WTC11 (cell line): ENCODE results near the gene XPO6. TPM values are rescaled to one million over a fixed set of nuclear protein-coding genes. Genes with fewer than 3 reads are reported as not detected.

Experiments
- ATAC-seq: fragments of 200-7000 bp; cut with Tn5 transposase; 2 replicates; pipeline ENCODE4 v1.10.0; 2021; ENCODE audit warnings: mild to moderate bottlenecking, moderate library complexity
- CTCF ChIA-PET: fragments of 300-600 bp; sonication (Branson Sonifier 250); formaldehyde crosslinking; loops from one replicate; lab custom pipeline; 2021; ENCODE audit warnings: antibody characterized with exemption; lab: Charles Lee
- POLR2A ChIA-PET: fragments of 350-600 bp; sonication (Branson Sonifier 250); formaldehyde crosslinking; loops from one replicate; lab custom pipeline; 2021; ENCODE audit warnings: antibody characterized with exemption; lab: Charles Lee
- DNase-seq: peaks from one replicate; pipeline ENCODE4 v3.0.0; 2021; ENCODE audit warnings: low spot score
- H3K27ac Mint-ChIP-seq: 2 replicates; pipeline ENCODE4 v1.8.0; 2021; ENCODE audit warnings: mixed read lengths
- H3K27me3 Mint-ChIP-seq: 2 replicates; pipeline ENCODE4 v1.8.0; 2021; ENCODE audit warnings: low read depth, mild to moderate bottlenecking, moderate library complexity, mixed read lengths
- H3K36me3 Mint-ChIP-seq: 2 replicates; pipeline ENCODE4 v1.8.0; 2021; ENCODE audit warnings: mixed read lengths
- H3K4me1 Mint-ChIP-seq: 2 replicates; pipeline ENCODE4 v1.8.0; 2022; ENCODE audit warnings: mixed read lengths
- H3K4me3 Mint-ChIP-seq: 2 replicates; pipeline ENCODE4 v1.8.0; 2021; ENCODE audit warnings: mild to moderate bottlenecking, moderate library complexity, mixed read lengths
- H3K9me3 Mint-ChIP-seq: 2 replicates; pipeline ENCODE4 v1.8.0; 2021; ENCODE audit warnings: mixed read lengths
- ATF3 ChIP-seq: sonication (generic); formaldehyde crosslinking; conservative IDR thresholded peaks from 2 replicates; pipeline ENCODE4 v1.8.1; 2022; ENCODE audit warnings: mild to moderate bottlenecking, missing genetic modification reagents
- CREB1 ChIP-seq: sonication (generic); formaldehyde crosslinking; IDR thresholded peaks from 2 replicates; pipeline ENCODE4 v1.8.0; 2023; ENCODE audit warnings: mild to moderate bottlenecking, missing genetic modification reagents
- CTCF ChIP-seq: fragments of 200-600 bp; IDR thresholded peaks from 2 replicates; pipeline ENCODE4 v1.8.0; 2022; ENCODE audit warnings: antibody characterized with exemption
- EMX1 ChIP-seq: fragments of 250-450 bp; sonication (Bioruptor Pico); IDR thresholded peaks from 2 replicates; pipeline ENCODE4 v1.8.0; 2021; ENCODE audit warnings: mild to moderate bottlenecking
- ESRRA ChIP-seq: sonication (generic); formaldehyde crosslinking; IDR thresholded peaks from 2 replicates; pipeline ENCODE4 v1.8.1; 2022; ENCODE audit warnings: mild to moderate bottlenecking, missing genetic modification reagents, borderline replicate concordance
- FOXK1 ChIP-seq: sonication (generic); formaldehyde crosslinking; IDR thresholded peaks from 2 replicates; pipeline ENCODE4 v1.8.0; 2022; ENCODE audit warnings: mild to moderate bottlenecking, moderate library complexity, missing genetic modification reagents
- GABPB1 ChIP-seq: sonication (generic); formaldehyde crosslinking; IDR thresholded peaks from 2 replicates; pipeline ENCODE4 v1.8.1; 2023; ENCODE audit warnings: mild to moderate bottlenecking, missing genetic modification reagents
- IRF2 ChIP-seq: sonication (generic); formaldehyde crosslinking; IDR thresholded peaks from 2 replicates; pipeline ENCODE4 v1.8.0; 2022; ENCODE audit warnings: low read depth, missing genetic modification reagents, borderline replicate concordance
- JUN ChIP-seq: sonication (generic); formaldehyde crosslinking; IDR thresholded peaks from 2 replicates; pipeline ENCODE4 v1.8.0; 2023; ENCODE audit warnings: mild to moderate bottlenecking, missing genetic modification reagents
- MXD4 ChIP-seq: fragments of 250-450 bp; sonication (Bioruptor Pico); IDR thresholded peaks from 2 replicates; pipeline ENCODE4 v1.8.0; 2021; ENCODE audit warnings: mild to moderate bottlenecking, moderate library complexity, borderline replicate concordance
- NFE2L1 ChIP-seq: sonication (generic); formaldehyde crosslinking; IDR thresholded peaks from 2 replicates; pipeline ENCODE4 v1.8.1; 2023; ENCODE audit warnings: missing genetic modification reagents
- NR1H2 ChIP-seq: sonication (generic); formaldehyde crosslinking; IDR thresholded peaks from 2 replicates; pipeline ENCODE4 v1.9.0; 2021; ENCODE audit warnings: mild to moderate bottlenecking, moderate library complexity, missing genetic modification reagents
- NR2C2 ChIP-seq: sonication (generic); formaldehyde crosslinking; IDR thresholded peaks from 2 replicates; pipeline ENCODE4 v1.8.0; 2022; ENCODE audit warnings: mild to moderate bottlenecking, missing genetic modification reagents
- PRRX2 ChIP-seq: fragments of 250-450 bp; sonication (Bioruptor Pico); IDR thresholded peaks from 2 replicates; pipeline ENCODE4 v1.8.0; 2021; ENCODE audit warnings: mild to moderate bottlenecking
- RELA ChIP-seq: sonication (generic); formaldehyde crosslinking; IDR thresholded peaks from 2 replicates; pipeline ENCODE4 v1.8.1; 2022; ENCODE audit warnings: missing genetic modification reagents, mild to moderate bottlenecking, borderline replicate concordance
- SP1 ChIP-seq: sonication (generic); formaldehyde crosslinking; conservative IDR thresholded peaks from 2 replicates; pipeline ENCODE4 v1.8.1; 2022; ENCODE audit warnings: missing genetic modification reagents
- STAT6 ChIP-seq: sonication (generic); formaldehyde crosslinking; conservative IDR thresholded peaks from 2 replicates; pipeline ENCODE4 v1.8.1; 2023; ENCODE audit warnings: mild to moderate bottlenecking, low read depth, missing genetic modification reagents, moderate library complexity
- TEAD1 ChIP-seq: sonication (generic); formaldehyde crosslinking; IDR thresholded peaks from 2 replicates; pipeline ENCODE4 v1.8.0; 2022; ENCODE audit warnings: mild to moderate bottlenecking, missing genetic modification reagents
- USF1 ChIP-seq: sonication (generic); formaldehyde crosslinking; IDR thresholded peaks from 2 replicates; pipeline ENCODE4 v1.8.0; 2022; ENCODE audit warnings: mild to moderate bottlenecking, missing genetic modification reagents
- ZNF232 ChIP-seq: sonication (generic); formaldehyde crosslinking; IDR thresholded peaks from 2 replicates; pipeline ENCODE4 v1.8.0; 2022; ENCODE audit warnings: mild to moderate bottlenecking, missing genetic modification reagents
- ZNF263 ChIP-seq: sonication (generic); formaldehyde crosslinking; IDR thresholded peaks from 2 replicates; pipeline ENCODE4 v1.8.1; 2022; ENCODE audit warnings: low read depth, mild to moderate bottlenecking, moderate library complexity, missing genetic modification reagents
- ZNF317 ChIP-seq: sonication (generic); formaldehyde crosslinking; IDR thresholded peaks from 2 replicates; pipeline ENCODE4 v1.8.1; 2023; ENCODE audit warnings: low read depth, mild to moderate bottlenecking, moderate library complexity, missing genetic modification reagents, borderline replicate concordance
- ZNF396 ChIP-seq: fragments of 250-450 bp; sonication (Bioruptor Pico); IDR thresholded peaks from 2 replicates; pipeline ENCODE4 v1.8.0; 2021; ENCODE audit warnings: mild to moderate bottlenecking, moderate library complexity, borderline replicate concordance
- total RNA-seq: library from RNA; stranded (reverse); gene quantifications from 3 replicates; pipeline ENCODE4 v1.2.3, GENCODE V29; 2021
- TF ChIP-seq, protein P1 (sequence below): fragments of 250-450 bp; sonication (Bioruptor Pico); IDR thresholded peaks from 2 replicates; pipeline ENCODE4 v1.9.0; 2021; ENCODE audit warnings: mild to moderate bottlenecking

Gene XPO6
- total RNA-seq, 1 experiment from 2014 or later: 160 TPM

GRCh38 chr16:28175715-28176114 lies 36.0 kb downstream of the XPO6 start (continued):
- TF ChIP-seq USF1 (CRISPR knock-in tag): no peak
- TF ChIP-seq RELA (CRISPR knock-in tag): no peak
- no peak for TF ChIP-seq ATF3

DNA sequence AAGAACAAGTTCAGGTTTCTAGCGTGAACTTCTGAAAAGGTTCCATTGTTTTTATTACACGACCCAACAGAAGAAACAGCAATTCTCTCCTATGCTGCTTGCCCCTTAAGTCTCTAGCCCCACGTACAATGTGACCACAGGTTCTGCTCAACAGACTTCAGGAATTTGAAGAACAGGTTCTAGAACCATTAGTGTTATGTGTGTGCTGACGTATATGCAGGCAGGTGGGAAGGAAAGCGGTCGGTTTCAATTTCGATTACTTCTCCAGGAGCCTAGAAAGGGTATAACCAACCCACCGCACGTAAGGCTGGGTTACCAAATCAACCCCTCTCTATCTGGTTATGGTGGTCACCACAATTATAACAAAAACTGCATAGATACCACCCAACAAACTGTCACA lies 39.4 kb downstream of the XPO6 start:
- ATAC-seq: no peak
- no peak for DNase-seq
- Mint-ChIP-seq H3K4me1 (no peaks in the 10 kb centered on the region), H3K4me3 (no peak overlapping the region), H3K27me3 (no peaks in the 10 kb centered on the region), H3K9me3 (no peaks in the 10 kb centered on the region), H3K27ac (0 out of 2 replicates have a peak overlapping the region, but pooled peaks have one; percentile 42), H3K36me3 (peaks cover 50% of the 10 kb centered on the region)
- CTCF ChIA-PET: no interaction called here
- POLR2A ChIA-PET: no interaction called here
- TF ChIP-seq ZNF317 (CRISPR knock-in tag): no peak
- TF ChIP-seq, protein P1, sequence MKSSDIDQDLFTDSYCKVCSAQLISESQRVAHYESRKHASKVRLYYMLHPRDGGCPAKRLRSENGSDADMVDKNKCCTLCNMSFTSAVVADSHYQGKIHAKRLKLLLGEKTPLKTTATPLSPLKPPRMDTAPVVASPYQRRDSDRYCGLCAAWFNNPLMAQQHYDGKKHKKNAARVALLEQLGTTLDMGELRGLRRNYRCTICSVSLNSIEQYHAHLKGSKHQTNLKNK: no peak
- TF ChIP-seq TEAD1 (CRISPR knock-in tag): no peak
- TF ChIP-seq NR1H2: no peak
- TF ChIP-seq ZNF263 (CRISPR knock-in tag): no peak
- TF ChIP-seq EMX1 (CRISPR knock-in tag): no peak
- TF ChIP-seq ZNF396 (CRISPR knock-in tag): no peak
- TF ChIP-seq STAT6 (CRISPR knock-in tag): no peak
- no peak for TF ChIP-seq FOXK1 (CRISPR knock-in tag)
- TF ChIP-seq NR2C2: no peak

GRCh38 chr16:28171816-28172215 lies 39.9 kb downstream of the XPO6 start:
- H3K27me3 Mint-ChIP-seq: no peaks in the 10 kb centered on the region
- TF ChIP-seq CREB1 (CRISPR knock-in tag) (no peak), MXD4 (no peak), ZNF396 (CRISPR knock-in tag) (no peak), ESRRA (CRISPR knock-in tag) (no peak), GABPB1 (CRISPR knock-in tag) (no peak), SP1 (no peak), NFE2L1 (CRISPR knock-in tag) (no peak), STAT6 (CRISPR knock-in tag) (no peak), ZNF263 (CRISPR knock-in tag) (no peak), IRF2 (no peak), ZNF232 (no peak), CTCF (no peak), PRRX2 (CRISPR knock-in tag) (no peak), JUN (no peak)
- no peaks in the 10 kb centered on the region for H3K4me1 Mint-ChIP-seq
- H3K36me3 Mint-ChIP-seq: peaks cover 50% of the 10 kb centered on the region
- CTCF ChIA-PET: no interaction called here
- POLR2A ChIA-PET: interaction anchor here (0.7 kb wide), 1 partner anchor 31 kb away, joined by 3 read pairs; no protein-coding TSS in a partner anchor
- no peak overlapping the region for H3K4me3 Mint-ChIP-seq
- no peak overlapping the region for H3K27ac Mint-ChIP-seq
- H3K9me3 Mint-ChIP-seq: no peaks in the 10 kb centered on the region
- DNase-seq: no peak
- ATAC-seq: no peak
